ENCODE data around the gene CAMSAP1. TPM values are rescaled to one million over a fixed set of nuclear protein-coding genes. Genes with fewer than 3 reads are reported as not detected.

CAMSAP1 gene
- total RNA-seq, 1 experiment from 2014 or later: 24.2 TPM

- no peak for DNase-seq (ENCODE audit: extremely low read depth, low read depth)
These were observed 56.6 kb downstream of the CAMSAP1 start for GRCh38 chr9:135850737-135851136.

- no peak for DNase-seq (ENCODE audit: extremely low read depth, low read depth)
These were observed 58.2 kb downstream of the CAMSAP1 start for GRCh38 chr9:135849181-135849580.

GRCh38 chr9:135848341-135849047 lies 58.9 kb downstream of the CAMSAP1 start:
- DNase-seq (ENCODE audit: extremely low read depth, low read depth): no peak

- DNase-seq (ENCODE audit: extremely low read depth, low read depth): no peak
These were observed 59.5 kb downstream of the CAMSAP1 start for GRCh38 chr9:135847833-135848232.

- no peak for DNase-seq (ENCODE audit: extremely low read depth, low read depth)
These were observed 66.8 kb downstream of the CAMSAP1 start for GRCh38 chr9:135840539-135840938.

GRCh38 chr9:135840107-135840506 lies 67.2 kb downstream of the CAMSAP1 start:
- no peak for DNase-seq (ENCODE audit: extremely low read depth, low read depth)

- no peak for DNase-seq (ENCODE audit: extremely low read depth, low read depth)
These were observed 67.8 kb downstream of the CAMSAP1 start for GRCh38 chr9:135839516-135839915.

- no peak for DNase-seq (ENCODE audit: extremely low read depth, low read depth)
These were observed 72.2 kb downstream of the CAMSAP1 start for GRCh38 chr9:135835131-135835530.

- no peak for DNase-seq (ENCODE audit: extremely low read depth, low read depth)
These were observed 73.5 kb downstream of the CAMSAP1 start for GRCh38 chr9:135833864-135834263.

GRCh38 chr9:135830496-135830895 lies 76.8 kb downstream of the CAMSAP1 start:
- DNase-seq (ENCODE audit: extremely low read depth, low read depth): no peak

GRCh38 chr9:135828656-135829055 lies 78.7 kb downstream of the CAMSAP1 start:
- no peak for DNase-seq (ENCODE audit: extremely low read depth, low read depth)

GRCh38 chr9:135827866-135828580 lies 79.3 kb downstream of the CAMSAP1 start:
- no peak for DNase-seq (ENCODE audit: extremely low read depth, low read depth)

GRCh38 chr9:135827301-135827700 lies 80.0 kb downstream of the CAMSAP1 start:
- no peak for DNase-seq (ENCODE audit: extremely low read depth, low read depth)

GRCh38 chr9:135826188-135826545 lies 81.2 kb downstream of the CAMSAP1 start:
- no peak for DNase-seq (ENCODE audit: extremely low read depth, low read depth)

- DNase-seq (ENCODE audit: extremely low read depth, low read depth): no peak
These were observed 81.7 kb downstream of the CAMSAP1 start for GRCh38 chr9:135825435-135826187.

- no peak for DNase-seq (ENCODE audit: extremely low read depth, low read depth)
These were observed 84.3 kb downstream of the CAMSAP1 start for GRCh38 chr9:135823036-135823435.

- no peak for DNase-seq (ENCODE audit: extremely low read depth, low read depth)
These were observed 85.0 kb downstream of the CAMSAP1 start for GRCh38 chr9:135822374-135822755.

GRCh38 chr9:135821733-135822373 lies 85.5 kb downstream of the CAMSAP1 start:
- DNase-seq (ENCODE audit: extremely low read depth, low read depth): no peak

- no peak for DNase-seq (ENCODE audit: extremely low read depth, low read depth)
These were observed 86.2 kb downstream of the CAMSAP1 start for GRCh38 chr9:135821116-135821515.

- DNase-seq (ENCODE audit: extremely low read depth, low read depth): no peak
These were observed 86.7 kb downstream of the CAMSAP1 start for GRCh38 chr9:135820661-135821060.

GRCh38 chr9:135819905-135820304 lies 87.4 kb downstream of the CAMSAP1 start:
- no peak for DNase-seq (ENCODE audit: extremely low read depth, low read depth)
